Neural progenitor cell (in vitro differentiated cells): Measurements from ENCODE around the gene HEXB. TPM values are rescaled to one million over a fixed set of nuclear protein-coding genes. Genes with fewer than 3 reads are reported as not detected.

Experiments used
- DNase-seq: peaks from one replicate; pipeline ENCODE4 v3.0.0-alpha.2; 2016; ENCODE audit warnings: low spot score
- H2AFZ ChIP-seq: fragments of 200-600 bp; sonication (generic); replicated peaks from 2 replicates; pipeline ENCODE4 v1.6.1; 2016; ENCODE audit warnings: antibody characterized with exemption
- H3F3A ChIP-seq: fragments of 200-600 bp; sonication (generic); 2 replicates; pipeline ENCODE4 v1.6.1; 2016; ENCODE audit warnings: antibody characterized with exemption, low read depth
- H3K27ac ChIP-seq: fragments of 200-600 bp; sonication (generic); 2 replicates; pipeline ENCODE4 v1.5.1; 2016; ENCODE audit warnings: mild to moderate bottlenecking
- H3K27me3 ChIP-seq: fragments of 200-600 bp; sonication (generic); 2 replicates; pipeline ENCODE4 v1.6.1; 2016; ENCODE audit warnings: mild to moderate bottlenecking, moderate library complexity
- H3K36me3 ChIP-seq: fragments of 200-600 bp; sonication (generic); 2 replicates; pipeline ENCODE4 v1.5.1; 2016
- H3K4me1 ChIP-seq: fragments of 200-600 bp; sonication (generic); 2 replicates; pipeline ENCODE4 v1.6.1; 2016; ENCODE audit warnings: mixed run types
- H3K4me2 ChIP-seq: fragments of 200-600 bp; sonication (generic); 2 replicates; pipeline ENCODE4 v1.6.1; 2016
- H3K4me3 ChIP-seq: fragments of 200-600 bp; sonication (generic); 2 replicates; pipeline ENCODE4 v1.5.1; 2016
- H3K79me2 ChIP-seq: fragments of 200-600 bp; sonication (generic); 2 replicates; pipeline ENCODE4 v1.6.1; 2016; ENCODE audit warnings: low read depth
- H3K9ac ChIP-seq: fragments of 200-600 bp; sonication (generic); 2 replicates; pipeline ENCODE4 v1.6.1; 2016
- H3K9me3 ChIP-seq: fragments of 200-600 bp; sonication (generic); 2 replicates; pipeline ENCODE4 v1.5.1; 2016; ENCODE audit warnings: low read depth
- H4K20me1 ChIP-seq: fragments of 200-600 bp; sonication (generic); 2 replicates; pipeline ENCODE4 v1.6.1; 2016; ENCODE audit warnings: low read depth
- H3K27ac Mint-ChIP-seq: 3 replicates; pipeline ENCODE4 v1.8.0; 2021; ENCODE audit warnings: mixed read lengths
- H3K27me3 Mint-ChIP-seq: 2 replicates; pipeline ENCODE4 v1.8.0; 2022; ENCODE audit warnings: low read depth, mild to moderate bottlenecking, inconsistent platforms, moderate library complexity, mixed read lengths; ENCODE audit not compliant: insufficient read depth
- H3K36me3 Mint-ChIP-seq: 3 replicates; pipeline ENCODE4 v1.8.0; 2021; ENCODE audit warnings: mixed read lengths
- H3K4me1 Mint-ChIP-seq: 3 replicates; pipeline ENCODE4 v1.8.0; 2021; ENCODE audit warnings: mixed read lengths
- H3K4me3 Mint-ChIP-seq: 3 replicates; pipeline ENCODE4 v1.8.0; 2021; ENCODE audit warnings: mild to moderate bottlenecking, moderate library complexity, mixed read lengths
- H3K9me3 Mint-ChIP-seq: 3 replicates; pipeline ENCODE4 v1.8.0; 2020; ENCODE audit warnings: mixed read lengths
- CTCF ChIP-seq: fragments of 200-600 bp; sonication (generic); IDR thresholded peaks from 2 replicates; pipeline ENCODE4 v1.5.1; 2017; ENCODE audit warnings: antibody characterized with exemption, mild to moderate bottlenecking
- EZH2 ChIP-seq: fragments of 200-600 bp; sonication (generic); IDR thresholded peaks from 2 replicates; pipeline ENCODE4 v1.6.1; 2017; ENCODE audit warnings: antibody characterized with exemption, mild to moderate bottlenecking, moderate library complexity
- EZH2phosphoT487 ChIP-seq: fragments of 200-600 bp; sonication (generic); IDR thresholded peaks from 2 replicates; pipeline ENCODE4 v1.6.1; 2017; ENCODE audit warnings: antibody characterized with exemption
- total RNA-seq: library from RNA; depleted of rRNA; stranded (reverse); fragments of >200 nt; gene quantifications from 2 replicates; pipeline ENCODE4 v1.2.3, GENCODE V29; 2015; ENCODE audit warnings: low replicate concordance

Gene HEXB
- total RNA-seq, 1 donor from 2014 or later, result 65.6 TPM

- peaks cover 41% of the 10 kb centered on the region for H3K79me2 ChIP-seq
- no peak overlapping the region for H3K9ac ChIP-seq
- peaks cover 4% of the 10 kb centered on the region for H4K20me1 ChIP-seq
- no peak overlapping the region for H3K27ac Mint-ChIP-seq
- no peak overlapping the region for H3K4me2 ChIP-seq
- no peak overlapping the region for H3K27ac ChIP-seq
- no peak for TF ChIP-seq EZH2
- H3F3A ChIP-seq, result peaks cover 4% of the 10 kb centered on the region
- no peaks in the 10 kb centered on the region for H3K4me1 ChIP-seq
- DNase-seq, result no peak
- H3K4me3 ChIP-seq, result no peak overlapping the region
- H3K36me3 ChIP-seq, result peaks cover 15% of the 10 kb centered on the region
- no peak overlapping the region for H2AFZ ChIP-seq
- peaks cover 3% of the 10 kb centered on the region for H3K27me3 Mint-ChIP-seq
- peaks cover 18% of the 10 kb centered on the region for H3K4me1 Mint-ChIP-seq
- no peaks in the 10 kb centered on the region for H3K27me3 ChIP-seq
- peaks cover 8% of the 10 kb centered on the region for H3K36me3 Mint-ChIP-seq
- no peaks in the 10 kb centered on the region for H3K9me3 ChIP-seq
- no peak overlapping the region for H3K4me3 Mint-ChIP-seq
- no peaks in the 10 kb centered on the region for H3K9me3 Mint-ChIP-seq
Observed at GRCh38 chr5:74762599-74762998, 77.6 kb downstream of the HEXB start.

GRCh38 chr5:74763504-74763903 lies 78.5 kb downstream of the HEXB start:
- Histone ChIP-seq H3K79me2 (peaks cover 50% of the 10 kb centered on the region), H3K27ac (no peak overlapping the region), H3K9ac (no peak overlapping the region), H3K27me3 (no peaks in the 10 kb centered on the region), H3K4me1 (peaks cover 7% of the 10 kb centered on the region), H3K4me3 (no peak overlapping the region), H2AFZ (no peak overlapping the region), H3K4me2 (no peak overlapping the region), H4K20me1 (peaks cover 12% of the 10 kb centered on the region), H3K9me3 (no peaks in the 10 kb centered on the region), H3F3A (peaks cover 4% of the 10 kb centered on the region), H3K36me3 (peaks cover 9% of the 10 kb centered on the region)
- no peaks in the 10 kb centered on the region for H3K9me3 Mint-ChIP-seq
- no peak for DNase-seq
- peaks cover 25% of the 10 kb centered on the region for H3K4me1 Mint-ChIP-seq
- H3K27me3 Mint-ChIP-seq, result peaks cover 4% of the 10 kb centered on the region
- TF ChIP-seq EZH2phosphoT487, result no peak
- no peak for TF ChIP-seq CTCF
- no peak for TF ChIP-seq EZH2
- peaks cover 3% of the 10 kb centered on the region for H3K36me3 Mint-ChIP-seq
- no peak overlapping the region for H3K4me3 Mint-ChIP-seq
- no peak overlapping the region for H3K27ac Mint-ChIP-seq

GRCh38 chr5:74765201-74765600 lies 80.2 kb downstream of the HEXB start:
- no peak overlapping the region for H3K27ac ChIP-seq
- H3K4me3 Mint-ChIP-seq, result peak overlapping the region; percentile 100
- no peak overlapping the region for H3K4me3 ChIP-seq
- no peak for TF ChIP-seq EZH2phosphoT487
- TF ChIP-seq CTCF, result no peak
- TF ChIP-seq EZH2, result no peak
- H3K9me3 Mint-ChIP-seq, result no peaks in the 10 kb centered on the region
- peaks cover under 1% of the 10 kb centered on the region for H3K36me3 Mint-ChIP-seq
- no peak overlapping the region for H3K9ac ChIP-seq
- H3K4me2 ChIP-seq, result peak overlapping the region; percentile 90
- peaks cover 53% of the 10 kb centered on the region for H3K79me2 ChIP-seq
- DNase-seq, result peak; percentile 7
- H3K36me3 ChIP-seq, result peaks cover 11% of the 10 kb centered on the region
- H3K27me3 Mint-ChIP-seq, result peaks cover 4% of the 10 kb centered on the region
- no peaks in the 10 kb centered on the region for H3K9me3 ChIP-seq
- H3F3A ChIP-seq, result peaks cover 4% of the 10 kb centered on the region
- peaks cover 25% of the 10 kb centered on the region for H3K4me1 Mint-ChIP-seq
- no peaks in the 10 kb centered on the region for H3K27me3 ChIP-seq
- no peak overlapping the region for H3K27ac Mint-ChIP-seq
- H3K4me1 ChIP-seq, result peaks cover 7% of the 10 kb centered on the region
- H4K20me1 ChIP-seq, result peaks cover 12% of the 10 kb centered on the region
- no peak overlapping the region for H2AFZ ChIP-seq

GRCh38 chr5:74765929-74766328 lies 80.9 kb downstream of the HEXB start:
- no peak overlapping the region for H3K27ac Mint-ChIP-seq
- peaks cover 53% of the 10 kb centered on the region for H3K79me2 ChIP-seq

More at GRCh38 chr5:74765929-74766328, 80.9 kb downstream of the HEXB start:
- Histone ChIP-seq H3K27ac (no peak overlapping the region), H4K20me1 (peaks cover 12% of the 10 kb centered on the region), H3K4me1 (peaks cover 7% of the 10 kb centered on the region), H2AFZ (peak overlapping the region; percentile 96), H3K4me3 (peak overlapping the region; percentile 91), H3K36me3 (peaks cover 8% of the 10 kb centered on the region), H3K4me2 (peak overlapping the region; percentile 90), H3K27me3 (no peaks in the 10 kb centered on the region), H3K9ac (peak overlapping the region; percentile 56), H3F3A (peaks cover 4% of the 10 kb centered on the region), H3K9me3 (no peaks in the 10 kb centered on the region)
- Mint-ChIP-seq H3K27me3 (peaks cover 4% of the 10 kb centered on the region), H3K9me3 (no peaks in the 10 kb centered on the region), H3K4me1 (peaks cover 25% of the 10 kb centered on the region), H3K4me3 (peak overlapping the region; percentile 100), H3K36me3 (peaks cover 5% of the 10 kb centered on the region)
- DNase-seq, result no peak
- no peak for TF ChIP-seq CTCF
- TF ChIP-seq EZH2phosphoT487, result no peak
